Right lobe of liver (tissue), 6 donors: ENCODE data around the gene BRIP1. TPM values are rescaled to one million over a fixed set of nuclear protein-coding genes. Genes with fewer than 3 reads are reported as not detected.
"Not testable (repeated sequence)": the region's sequence is repeated elsewhere in the genome, so short reads cannot be mapped to it uniquely, and the experiment has no call there.

Source experiments
- ATAC-seq, 4 donors: fragments of 200-7000 bp; cut with Tn5 transposase; one replicate each; pipeline ENCODE4 v1.9.1; 2020; ENCODE audit warnings: mild to moderate bottlenecking in 4 of 4, moderate library complexity in 4 of 4
- DNase-seq, 3 donors: peaks; one replicate each; pipeline ENCODE4 v3.0.0-alpha.2; 2020
- H3K27ac ChIP-seq, 3 donors: fragments of 200-600 bp; one replicate each; pipeline ENCODE4 v1.8.0; 2022
- H3K27me3 ChIP-seq, 2 donors: fragments of 200-600 bp; one replicate each; pipeline ENCODE4 v1.8.0; 2022
- H3K36me3 ChIP-seq, 4 donors: fragments of 200-600 bp; sonication (generic) in 1 of 4; one replicate each; pipeline versions ENCODE4 v1.5.1 to v1.8.0; 2017 to 2022; ENCODE audit warnings: control low read depth in 1 of 4
- H3K4me1 ChIP-seq, 4 donors: fragments of 200-600 bp; sonication (generic) in 1 of 4; one replicate each; pipeline versions ENCODE4 v1.5.1 to v1.8.0; 2017 to 2022; ENCODE audit warnings: control low read depth in 1 of 4
- H3K4me3 ChIP-seq, 3 donors: fragments of 200-600 bp; one replicate each; pipeline ENCODE4 v1.8.0; 2022
- H3K9me3 ChIP-seq, 4 donors: fragments of 200-600 bp; sonication (generic) in 1 of 4; one replicate each; pipeline versions ENCODE4 v1.5.1 to v1.8.0; 2017 to 2022; ENCODE audit warnings: control low read depth in 1 of 4
- CTCF ChIP-seq, 4 donors: fragments of 200-600 bp in 3 of 4; fragments of 450-650 bp in 1 of 4; IDR thresholded peaks; one replicate each; pipeline versions ENCODE4 v1.5.1 to v1.8.0; 2016 to 2022; ENCODE audit warnings: antibody characterized with exemption in 4 of 4, mild to moderate bottlenecking in 2 of 4
- POLR2A ChIP-seq: fragments of 450-650 bp; IDR thresholded peaks from one replicate; pipeline ENCODE4 v1.6.1; 2017; ENCODE audit warnings: antibody characterized with exemption, mild to moderate bottlenecking
- WGBS: methylation state at CpG from one replicate; pipeline ENCODE4 v1.1.6; 2018; ENCODE audit warnings: low coverage, low lambda C conversion rate; ENCODE audit not compliant: insufficient coverage; ENCODE audit errors: missing lambda C conversion rate; 5-methylcytosine and 5-hydroxymethylcytosine counted together
- intact Hi-C, 2 donors: fragments of 100-400 bp; cut with DNase I; formaldehyde crosslinking; loops; one replicate each; pipeline versions ENCODE4 v1.11.2 to v1.14.1; 2022
- total RNA-seq, 6 experiments: library from RNA; depleted of rRNA in 2 of 6; stranded (reverse); fragments of >200 nt in 2 of 6; fragmentation: NEBNext Ultra II Directional in 3 of 6; extraction: Animal tissue kit (Norgen Biotek cat#: 25700) in 3 of 6; gene quantifications; one replicate each; pipeline versions ENCODE4 v1.1.0 to v1.2.4, GENCODE V29; 2016 to 2023
- donor health status: DM: no; HTN: yes; CAD: no.
- donor health status: DM: no; HTN: no; CAD: no.
- donor health status: DM: no; HTN: no; CAD: no.
- donor health status: DM: no; HTN: yes; CAD: no.
- donor health status: DM: no; HTN: yes; CAD: no.

The BRIP1 gene
- total RNA-seq, 6 experiments from 2014 or later: 1.0 to 1.6 (median 1.1) TPM

- H3K9me3 ChIP-seq: no peaks in the 10 kb centered on the region
- H3K27me3 ChIP-seq: no peaks in the 10 kb centered on the region
- WGBS: 96% methylated on average over 8 of the region's 8 CpGs
- DNase-seq (no peak), ATAC-seq (no peak)
- intact Hi-C loops: no loop called here
- H3K27ac ChIP-seq: no peak overlapping the region
- no peaks in the 10 kb centered on the region for H3K4me1 ChIP-seq
- no peaks in the 10 kb centered on the region for H3K36me3 ChIP-seq
- H3K4me3 ChIP-seq: no peak overlapping the region
- TF ChIP-seq POLR2A (no peak), CTCF (IDR thresholded peaks at IDR 0.05) (no peak)
Measured at GRCh38 chr17:61827649-61828395, 35.5 kb downstream of the BRIP1 start.

- WGBS: 100% methylated on average over 1 of the region's 1 CpG
- ATAC-seq, H3K9me3 ChIP-seq, H3K36me3 ChIP-seq, H3K4me3 ChIP-seq, intact Hi-C loops, DNase-seq, H3K27me3 ChIP-seq, H3K4me1 ChIP-seq, H3K27ac ChIP-seq: not testable (repeated sequence)
Measured at GRCh38 chr17:61826866-61827265, 36.5 kb downstream of the BRIP1 start.

- 71% methylated on average over 2 of the region's 2 CpGs for WGBS
- H3K27me3 ChIP-seq, H3K4me1 ChIP-seq, H3K9me3 ChIP-seq, H3K4me3 ChIP-seq, DNase-seq, ATAC-seq, intact Hi-C loops, H3K36me3 ChIP-seq, H3K27ac ChIP-seq: not testable (repeated sequence)
Measured at GRCh38 chr17:61826198-61826597, 37.1 kb downstream of the BRIP1 start.

- Histone ChIP-seq H3K4me3 (no peak overlapping the region), H3K4me1 (no peaks in the 10 kb centered on the region), H3K27ac (no peak overlapping the region), H3K36me3 (no peaks in the 10 kb centered on the region), H3K9me3 (no peaks in the 10 kb centered on the region), H3K27me3 (no peaks in the 10 kb centered on the region)
- TF ChIP-seq POLR2A (no peak), CTCF (IDR thresholded peaks at IDR 0.05) (no peak)
- DNase-seq (no peak), ATAC-seq (no peak)
- intact Hi-C loops: no loop called here
- WGBS: 100% methylated on average over 2 of the region's 2 CpGs
Measured at GRCh38 chr17:61825448-61826137, 37.7 kb downstream of the BRIP1 start.

- Histone ChIP-seq H3K4me1 (no peaks in the 10 kb centered on the region), H3K36me3 (no peaks in the 10 kb centered on the region), H3K27ac (no peak overlapping the region), H3K27me3 (no peaks in the 10 kb centered on the region), H3K9me3 (no peaks in the 10 kb centered on the region), H3K4me3 (no peak overlapping the region)
- TF ChIP-seq POLR2A: no peak
- no peak for TF ChIP-seq CTCF (IDR thresholded peaks at IDR 0.05)
- WGBS: 84% methylated on average over 6 of the region's 6 CpGs
- DNase-seq: no peak
- intact Hi-C loops: no loop called here
- ATAC-seq: no peak
Measured at GRCh38 chr17:61822326-61823285, 40.7 kb downstream of the BRIP1 start.
